Midbrain (tissue), 1 donor: ENCODE results near the gene PLCG2.
"Not testable (repeated sequence)": the region's sequence is repeated elsewhere in the genome, so short reads cannot be mapped to it uniquely, and the experiment has no call there.

Experiments used
- DNase-seq: peaks from one replicate; lab custom pipeline; 2025; lab: John Stamatoyannopoulos, UW

The PLCG2 gene

DNA sequence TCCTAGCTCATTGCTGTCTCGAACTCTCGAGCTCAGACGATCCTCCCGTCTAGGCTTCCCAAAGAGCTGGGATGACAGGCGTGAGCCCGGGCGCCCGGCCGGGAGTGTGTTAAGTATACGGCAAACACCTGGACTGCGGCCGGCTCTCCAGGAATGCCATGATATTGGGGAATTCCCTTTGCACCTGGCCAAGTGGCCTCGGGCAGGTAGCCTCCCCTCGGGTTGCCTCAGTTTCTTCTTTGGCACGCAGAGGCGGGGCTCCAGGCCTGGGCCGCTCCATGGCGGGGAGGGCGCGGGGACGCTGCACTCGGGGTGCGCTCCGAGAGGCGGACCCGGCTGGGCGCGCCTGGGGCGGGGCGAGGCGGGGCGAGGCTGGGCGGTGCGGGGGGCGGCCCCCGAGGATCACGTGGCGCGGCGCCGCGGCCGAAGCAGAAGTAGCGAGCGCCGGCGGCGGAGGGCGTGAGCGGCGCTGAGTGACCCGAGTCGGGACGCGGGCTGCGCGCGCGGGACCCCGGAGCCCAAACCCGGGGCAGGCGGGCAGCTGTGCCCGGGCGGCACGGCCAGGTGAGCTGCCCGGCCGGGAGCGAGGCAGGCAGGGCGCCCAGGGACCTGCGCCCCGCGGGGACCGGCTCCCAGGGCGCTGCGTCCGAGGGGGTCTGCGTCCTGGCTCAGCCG is at the start of gene PLCG2:
TSS of gene PLCG2 (plus strand) at position 431 of the 675 bp plus-strand sequence. CDS start 6,699 bp downstream, outside the sequence.
- DNase-seq: no peak

DNA sequence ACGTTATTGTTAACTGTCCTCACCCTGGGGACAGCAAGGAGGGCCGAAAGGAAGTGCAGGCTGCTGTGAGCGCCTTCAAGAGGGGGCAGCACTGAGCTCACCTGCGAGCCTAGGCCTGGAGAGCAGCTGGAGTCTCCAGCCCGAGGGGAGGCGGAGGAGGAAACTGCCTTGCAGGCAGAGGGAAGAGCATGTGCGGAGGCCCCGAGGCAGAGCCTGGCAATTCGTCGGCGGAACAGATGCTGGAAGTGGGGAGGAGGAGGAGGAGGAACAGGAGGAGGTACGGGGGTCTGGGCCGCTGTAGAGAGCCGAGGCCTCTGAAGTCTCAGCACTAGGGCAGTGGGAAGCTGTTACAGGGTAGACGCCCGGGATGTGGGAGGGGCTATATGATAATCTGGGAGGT is 49.6 kb upstream of the PLCG2 start:
- no peak for DNase-seq

DNA sequence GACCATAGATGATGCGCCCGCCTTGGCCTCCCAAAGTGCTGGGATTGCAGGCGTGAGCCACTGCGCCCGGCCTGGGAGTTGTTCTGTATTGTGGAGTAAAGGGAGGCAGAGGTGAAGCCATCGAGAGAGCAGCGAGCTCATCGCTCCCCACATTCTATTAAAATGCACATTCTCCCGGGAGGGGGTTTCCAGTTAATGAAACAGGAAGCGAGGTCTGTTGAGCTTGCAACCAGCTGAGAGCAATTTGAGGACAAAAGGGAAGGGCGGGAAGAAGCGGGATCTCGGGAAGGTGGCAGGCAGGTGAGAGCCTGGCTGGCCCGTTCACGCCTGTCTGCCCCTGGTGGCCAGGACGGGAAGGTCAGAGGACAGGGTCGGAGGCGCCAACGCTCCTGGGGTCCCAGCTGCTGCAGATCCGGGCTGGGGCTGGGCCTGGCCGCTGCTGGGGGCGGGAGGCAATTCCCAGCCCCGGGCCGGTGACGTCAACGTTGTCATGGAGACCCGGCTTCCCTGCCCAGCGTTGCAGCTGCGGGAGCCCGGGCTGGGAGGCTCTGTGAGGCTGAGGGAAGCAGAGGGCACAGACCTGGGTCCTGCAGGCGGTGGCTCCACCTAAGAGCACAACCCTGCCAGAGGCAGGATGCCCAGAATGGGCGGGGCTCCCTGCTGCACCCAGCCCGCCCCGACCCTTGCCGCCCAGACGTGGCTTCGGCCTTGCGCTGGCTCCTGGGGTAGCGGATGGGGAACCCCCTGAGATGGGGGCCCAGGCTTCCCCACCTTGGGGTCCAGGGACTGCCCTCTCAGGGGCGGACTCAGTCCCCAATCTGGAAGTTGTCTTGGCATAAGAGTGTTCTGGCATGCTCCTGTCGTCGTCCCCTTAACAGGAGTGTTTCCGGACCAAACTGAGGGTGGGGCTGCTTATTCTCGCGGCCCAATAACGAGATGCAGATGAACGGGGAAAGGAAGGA is 48.7 kb upstream of the PLCG2 start:
- DNase-seq: peak; percentile 82

DNA sequence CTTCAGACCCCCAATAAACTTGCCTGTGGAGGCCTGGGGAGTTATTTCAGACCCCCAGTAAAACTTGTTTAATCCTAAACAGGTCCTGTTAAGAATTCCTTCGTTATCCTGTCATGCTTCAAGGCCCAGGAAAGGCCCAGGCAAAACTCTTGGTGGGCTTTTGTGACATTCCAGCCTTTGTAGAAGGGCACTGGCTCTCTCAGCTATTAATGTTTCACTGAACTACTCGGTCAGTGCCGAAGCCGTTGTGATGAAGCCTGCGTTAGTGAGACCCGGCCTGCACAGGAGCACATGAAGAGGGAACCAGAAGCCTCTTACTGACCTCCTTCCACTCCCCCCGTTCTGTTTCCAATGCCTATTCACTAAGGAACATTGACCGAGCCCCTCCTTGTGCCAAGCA is 47.4 kb upstream of the PLCG2 start:
- DNase-seq: no peak

DNA sequence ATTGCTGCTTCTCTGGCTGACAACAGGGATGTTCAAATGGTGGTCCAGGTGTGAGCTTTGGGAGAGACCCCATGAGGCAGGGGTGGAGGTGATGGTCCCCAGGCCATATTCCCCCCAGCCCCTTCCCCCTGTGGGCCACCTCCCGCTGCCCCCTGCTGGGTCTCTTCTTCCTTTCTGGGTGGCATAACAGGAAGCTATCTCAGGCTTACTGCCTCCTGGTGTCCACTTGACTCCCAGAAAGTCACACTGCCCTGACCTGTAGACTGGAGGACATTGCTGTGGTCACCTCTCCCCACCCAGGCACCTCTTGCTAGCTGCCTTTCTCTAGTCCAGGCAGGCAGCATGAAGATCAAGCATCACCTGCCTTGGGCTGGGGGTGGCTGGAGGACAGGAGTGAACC is 46.4 kb upstream of the PLCG2 start:
- no peak for DNase-seq

DNA sequence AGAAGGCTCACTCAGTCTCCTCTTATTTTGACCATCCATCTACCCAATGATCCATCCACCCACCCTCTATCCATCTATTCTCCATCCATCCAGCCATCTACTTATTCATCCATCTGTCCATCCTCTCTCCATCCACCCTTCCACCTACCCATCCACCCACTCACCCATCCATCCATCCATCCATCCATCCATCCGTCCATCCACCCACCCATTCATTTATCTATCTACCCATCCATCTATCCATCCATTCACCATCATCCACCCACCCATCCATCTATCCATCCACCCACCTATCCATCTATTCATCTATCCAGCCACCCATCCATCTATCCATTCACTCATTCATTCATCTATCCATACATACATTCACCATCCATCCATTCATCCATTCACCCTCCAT is 45.8 kb upstream of the PLCG2 start:
- no peak for DNase-seq

DNA sequence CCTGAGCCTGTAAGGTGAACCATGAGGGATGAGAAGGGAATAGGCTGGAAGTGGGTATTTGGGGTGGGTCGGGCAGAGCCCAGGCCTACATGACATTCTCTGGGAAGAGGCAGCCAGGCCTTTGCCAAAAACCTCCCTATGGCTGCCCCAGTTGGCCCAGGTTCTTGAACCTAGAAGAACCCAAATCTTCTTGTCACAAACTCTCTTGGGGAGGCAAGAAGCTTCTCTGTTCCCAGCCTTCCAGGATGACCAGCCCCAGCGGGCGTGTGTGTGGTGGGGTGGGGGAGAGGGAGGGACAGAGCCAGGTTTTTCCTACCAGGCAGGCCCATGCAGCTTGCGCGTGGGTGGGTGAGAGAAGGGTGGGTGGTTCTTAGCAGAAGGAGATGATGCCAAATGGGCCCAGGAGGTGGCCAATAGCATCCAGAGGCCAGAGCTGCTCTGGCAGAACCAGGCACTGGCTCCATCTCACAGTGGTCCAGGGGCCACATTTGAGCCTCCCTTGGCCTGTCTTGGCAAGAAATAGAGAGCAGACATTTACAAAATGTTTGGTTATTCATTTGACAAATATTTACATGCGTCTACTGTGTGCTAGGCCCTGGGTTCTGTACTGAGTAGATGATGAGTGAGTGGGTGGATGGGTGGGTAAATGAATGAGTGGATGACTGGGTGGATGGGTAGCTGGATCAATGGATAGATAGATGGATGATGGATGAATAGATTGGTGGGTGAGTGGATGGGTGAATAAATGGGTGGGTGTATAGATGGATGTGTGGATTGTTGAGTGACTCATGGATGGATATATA is 44.3 kb upstream of the PLCG2 start:
- DNase-seq: no peak

DNA sequence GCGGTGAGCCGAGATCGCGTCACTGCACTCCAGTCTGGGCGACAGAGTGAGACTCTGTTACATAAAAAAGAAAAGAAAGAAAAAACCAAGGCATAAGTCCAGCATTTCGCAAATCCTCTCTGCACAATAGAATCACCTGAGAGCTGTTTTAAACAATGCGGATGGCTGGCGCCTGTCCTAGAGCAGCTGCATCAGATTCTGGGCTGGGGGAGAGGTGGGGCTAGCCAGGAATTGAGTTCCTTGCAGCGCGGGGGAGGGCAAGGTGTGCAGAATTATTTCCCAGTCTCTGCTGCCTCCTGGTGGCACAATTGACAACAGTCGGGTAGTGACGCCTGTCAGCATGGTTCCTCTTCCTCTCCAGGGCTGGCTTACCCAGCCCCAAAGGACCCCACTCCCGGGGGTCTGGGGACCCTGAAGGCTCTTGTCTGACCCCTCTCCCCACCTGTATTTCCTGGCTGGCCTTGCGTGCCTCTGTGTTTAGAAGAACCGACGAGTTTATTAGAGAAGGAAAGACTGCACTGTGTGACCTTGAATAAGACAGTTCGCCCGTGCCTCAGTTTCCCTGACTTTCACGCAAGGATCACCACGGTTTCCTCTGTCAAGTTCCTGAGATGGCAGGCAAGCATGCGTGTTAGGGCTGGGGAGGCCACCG is 41.1 kb upstream of the PLCG2 start:
- peak; percentile 79 for DNase-seq

DNA sequence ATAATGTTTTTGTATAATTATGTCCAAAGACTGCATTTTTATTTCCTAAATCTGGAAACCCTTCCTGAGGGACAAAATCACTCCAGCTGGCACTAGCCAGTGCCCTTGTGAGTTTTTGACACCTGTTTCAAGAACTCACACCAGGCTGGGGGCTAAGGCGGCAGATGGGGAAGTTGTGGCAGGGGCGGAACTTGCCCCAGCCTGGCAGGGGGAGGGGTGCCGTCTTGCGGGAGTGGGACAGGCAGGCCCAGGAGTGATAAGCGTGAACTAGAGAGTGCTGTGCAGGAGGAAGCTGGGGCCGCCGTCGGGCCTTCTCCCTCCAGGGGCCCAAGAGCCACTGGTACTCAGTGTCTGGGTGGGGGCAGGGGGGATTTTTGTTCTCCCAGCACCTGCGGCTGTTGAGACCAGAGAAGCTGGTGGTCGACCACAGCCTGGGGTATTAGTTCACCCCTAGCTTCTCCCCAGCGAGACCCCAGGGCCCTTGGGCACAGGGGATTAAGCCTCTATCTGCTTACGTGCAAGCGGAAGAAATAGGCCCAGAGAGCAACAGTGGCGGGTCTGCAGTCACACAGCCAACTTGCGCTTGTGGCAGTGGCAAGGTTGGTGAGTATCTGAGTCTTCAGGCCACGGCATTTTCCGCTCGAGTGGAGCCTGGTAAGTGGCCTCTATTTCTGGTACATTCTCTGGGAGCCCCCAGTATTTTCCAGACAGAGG is 40.2 kb upstream of the PLCG2 start:
- peak; percentile 9 for DNase-seq

DNA sequence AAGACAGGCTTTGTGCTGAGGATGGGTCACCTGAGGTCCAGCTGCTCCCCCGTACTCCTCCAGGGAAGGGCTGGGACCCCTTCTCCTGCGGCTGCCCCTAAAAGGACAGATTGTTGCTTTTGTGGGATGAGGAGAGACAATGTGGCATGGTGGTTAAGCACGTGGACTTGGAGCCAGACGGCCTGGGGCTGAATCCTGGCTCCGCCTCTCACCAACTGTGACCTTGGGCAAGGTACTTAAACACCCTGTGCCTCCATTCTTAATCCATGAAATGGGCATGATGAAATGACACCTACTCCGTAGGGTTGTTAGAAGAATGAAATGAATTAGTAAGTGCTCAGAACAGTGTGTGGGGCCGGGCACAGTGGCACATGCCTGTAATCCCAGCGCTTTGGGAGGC is 39.6 kb upstream of the PLCG2 start:
- DNase-seq: no peak

DNA sequence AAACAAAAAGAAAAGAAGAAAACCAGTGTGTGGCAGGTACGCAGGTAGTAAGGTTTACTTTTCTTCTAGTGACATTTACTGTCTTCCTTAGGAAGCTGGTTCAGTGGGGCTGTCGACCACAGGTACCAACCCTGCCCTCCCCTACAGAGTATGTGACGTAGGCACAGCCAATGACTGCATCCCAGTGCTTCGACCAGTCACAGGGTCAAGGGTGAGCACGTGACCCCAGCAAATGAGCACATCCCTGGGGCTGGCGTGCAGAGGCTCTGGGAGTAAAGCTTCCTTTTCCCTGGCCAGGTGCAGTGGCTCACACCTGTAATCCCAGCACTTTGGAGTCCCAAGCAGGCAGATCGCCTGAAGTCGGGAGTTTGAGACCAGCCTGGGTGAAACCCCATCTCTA is 38.9 kb upstream of the PLCG2 start:
- DNase-seq: no peak

DNA sequence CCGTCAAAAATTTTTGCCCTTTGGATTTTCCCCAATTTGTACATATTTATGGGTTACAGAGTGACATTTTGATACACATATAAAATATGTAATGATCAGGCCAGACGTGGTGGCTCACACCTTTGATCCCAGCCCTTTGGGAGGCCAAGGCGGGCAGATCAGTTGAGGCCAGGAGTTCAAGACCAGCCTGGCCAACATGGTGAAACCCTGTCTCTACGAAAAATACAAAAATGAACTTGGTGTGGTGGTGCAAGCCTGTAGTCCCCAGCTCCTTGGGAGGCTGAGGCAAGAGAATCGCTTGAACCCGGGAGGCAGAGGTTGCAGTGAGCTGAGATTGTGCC is 37.7 kb upstream of the PLCG2 start:
- DNase-seq: not testable (repeated sequence)

DNA sequence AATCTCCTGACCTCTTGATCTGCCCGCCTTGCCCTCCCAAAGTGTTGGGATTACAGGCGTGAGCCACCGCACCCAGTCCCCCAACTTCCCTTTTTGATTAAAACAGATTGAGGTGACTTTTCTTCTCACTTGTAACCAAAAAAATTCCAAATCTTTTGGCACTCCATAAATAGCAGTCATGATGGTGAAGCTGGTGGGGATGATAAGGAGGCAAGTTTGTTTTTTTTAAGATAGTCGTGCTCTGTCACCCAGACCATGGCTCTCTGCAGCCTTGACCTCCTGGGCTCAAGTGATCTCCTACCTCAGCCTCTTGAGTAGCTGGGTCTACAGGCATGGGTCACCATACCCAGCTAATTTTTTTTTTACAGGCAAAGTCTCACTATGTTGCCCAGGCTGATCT is 34.7 kb upstream of the PLCG2 start:
- no peak for DNase-seq

DNA sequence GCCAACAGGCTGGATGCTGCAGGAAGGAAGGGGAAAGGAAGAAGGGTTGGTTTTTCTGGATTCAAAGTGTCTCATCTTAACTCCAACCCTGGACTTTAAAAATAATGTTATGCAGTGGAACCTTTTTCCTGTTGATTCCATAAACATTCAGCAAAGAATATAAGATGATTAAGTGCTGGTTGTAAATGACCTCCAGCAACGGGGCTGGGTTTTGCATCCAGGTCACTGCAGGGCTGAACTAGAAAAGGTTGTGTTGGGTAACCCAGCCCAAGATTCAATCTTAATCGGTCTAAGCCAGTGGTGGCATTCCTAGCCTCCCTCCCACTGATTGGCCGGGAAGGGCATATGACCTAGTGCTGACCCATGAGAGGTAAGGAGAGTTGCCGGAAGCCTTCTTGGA is 34.2 kb upstream of the PLCG2 start:
- no peak for DNase-seq

DNA sequence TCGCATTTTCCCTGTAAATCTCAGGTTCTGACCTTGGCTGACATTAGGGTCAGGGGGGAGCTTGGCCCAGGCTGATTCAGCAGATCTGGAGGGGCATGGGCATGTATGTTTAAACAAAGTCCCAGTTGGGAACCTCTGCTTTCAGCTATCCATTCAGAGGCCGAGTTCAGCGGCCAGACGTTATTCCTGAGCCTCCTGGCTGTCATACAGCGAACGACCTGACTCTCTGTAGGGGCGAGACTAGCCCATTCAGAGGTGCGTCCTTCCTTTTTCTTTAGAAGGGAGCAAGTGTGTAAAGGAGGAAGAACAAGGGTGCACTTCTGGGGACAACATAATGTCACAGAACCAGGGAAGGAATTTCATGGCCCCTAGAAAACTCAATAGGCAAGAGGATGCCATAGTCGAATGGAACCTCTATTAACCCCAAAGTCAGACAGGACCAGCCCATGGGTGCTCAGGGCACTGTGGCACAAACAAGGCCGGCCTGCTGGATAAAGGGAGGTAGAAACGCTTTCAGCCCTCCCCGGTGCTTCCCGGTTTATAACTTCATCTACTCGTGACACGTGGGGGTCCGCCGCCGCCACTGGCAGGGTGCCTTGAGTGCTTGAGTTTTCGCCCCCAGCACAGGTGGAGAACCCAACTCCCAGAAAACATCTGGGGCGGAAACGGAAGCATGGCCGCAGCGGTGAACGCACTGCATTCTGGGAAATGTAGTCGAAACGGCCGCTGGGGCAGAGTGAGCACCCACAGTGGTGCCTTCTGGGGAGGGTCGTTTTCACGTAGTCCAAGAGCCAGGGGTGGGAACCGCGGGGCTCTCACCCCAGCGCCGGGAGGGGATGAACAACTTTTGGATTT is 33.2 kb upstream of the PLCG2 start:
- peak; percentile 68 for DNase-seq

DNA sequence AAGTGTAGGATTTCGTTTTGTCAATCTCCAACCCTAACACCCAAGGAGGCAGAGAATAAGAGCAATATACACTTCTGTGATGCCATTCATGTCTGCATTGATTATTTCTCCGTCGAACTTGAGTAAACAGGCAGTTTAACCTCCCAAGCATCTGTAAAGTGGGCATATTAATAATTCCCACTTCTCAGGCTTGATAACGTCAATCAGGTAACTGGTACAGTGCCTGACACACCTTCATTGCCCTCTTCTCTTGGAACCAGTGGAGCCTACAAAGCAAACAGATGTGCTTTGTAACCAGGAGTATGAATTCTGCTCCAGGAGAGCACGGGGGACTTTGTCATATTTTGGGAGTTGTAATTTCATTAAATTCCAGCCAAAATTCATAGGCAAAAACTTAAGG is 32.5 kb upstream of the PLCG2 start:
- no peak for DNase-seq

DNA sequence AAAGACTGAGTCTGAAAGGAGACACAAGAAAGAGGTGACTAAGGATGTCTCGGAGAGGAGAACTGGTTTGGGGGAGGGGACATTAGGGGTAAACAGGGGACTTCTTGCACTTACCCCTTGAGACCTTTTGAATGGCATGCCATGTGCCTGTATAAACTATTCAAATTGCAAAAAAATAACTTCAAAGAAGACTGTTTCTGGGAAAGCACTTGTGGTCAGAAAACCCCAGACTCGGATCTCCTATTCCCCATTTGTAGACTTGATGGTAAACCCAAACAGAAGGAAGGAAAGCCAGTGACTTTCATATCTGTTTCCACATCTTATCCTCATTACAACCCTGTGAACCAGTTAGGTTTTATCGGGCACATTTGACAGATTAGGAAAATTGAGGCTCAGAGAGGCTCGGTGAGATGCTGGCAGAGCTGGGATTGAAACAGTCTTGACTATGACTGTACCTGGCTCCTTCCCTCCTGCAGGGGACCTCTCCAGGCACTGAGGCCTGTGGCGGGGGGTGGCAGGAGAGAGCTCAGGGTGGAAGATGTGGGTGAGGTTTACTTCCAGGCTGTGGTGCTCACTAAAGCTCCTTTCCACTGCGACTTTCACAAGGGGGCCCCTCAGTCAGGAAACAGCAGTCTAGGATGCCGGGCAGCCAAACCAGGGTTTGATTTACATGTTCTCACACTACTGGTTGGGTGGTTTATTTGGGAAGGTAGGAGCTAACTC is 30.5 kb upstream of the PLCG2 start:
- no peak for DNase-seq

DNA sequence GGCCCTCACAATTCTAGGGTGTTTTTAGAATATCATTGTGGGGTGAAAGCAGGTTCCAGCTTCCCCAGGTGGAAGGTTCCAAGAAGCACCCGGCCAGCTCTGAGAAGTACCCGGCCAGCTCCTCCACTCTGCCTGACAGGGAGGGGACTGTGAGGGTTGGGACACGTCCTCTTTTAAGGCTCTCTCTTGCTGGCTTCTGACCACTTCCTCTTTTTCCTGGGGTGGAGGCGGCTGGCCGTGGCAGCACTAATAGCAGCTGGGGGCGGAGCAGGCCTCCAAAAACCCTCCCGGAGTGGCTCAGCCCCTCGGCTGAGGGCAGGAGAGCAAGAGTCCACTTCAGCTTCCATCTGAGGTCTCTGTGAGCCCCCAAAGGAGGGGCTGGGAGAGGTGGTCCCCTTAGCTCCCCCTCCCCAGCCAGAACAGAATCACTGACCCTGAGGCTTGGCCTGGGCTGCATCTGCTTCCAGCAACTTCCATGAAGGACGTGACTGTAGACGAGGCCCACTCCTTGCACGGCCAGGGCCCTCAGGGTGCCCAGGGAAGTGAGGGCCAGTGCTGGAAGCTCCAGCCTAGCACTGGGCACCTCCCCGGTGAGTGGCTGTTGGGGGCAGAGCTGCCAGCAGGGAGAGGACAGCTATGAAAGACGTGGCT is 26.7 kb upstream of the PLCG2 start:
- no peak for DNase-seq

DNA sequence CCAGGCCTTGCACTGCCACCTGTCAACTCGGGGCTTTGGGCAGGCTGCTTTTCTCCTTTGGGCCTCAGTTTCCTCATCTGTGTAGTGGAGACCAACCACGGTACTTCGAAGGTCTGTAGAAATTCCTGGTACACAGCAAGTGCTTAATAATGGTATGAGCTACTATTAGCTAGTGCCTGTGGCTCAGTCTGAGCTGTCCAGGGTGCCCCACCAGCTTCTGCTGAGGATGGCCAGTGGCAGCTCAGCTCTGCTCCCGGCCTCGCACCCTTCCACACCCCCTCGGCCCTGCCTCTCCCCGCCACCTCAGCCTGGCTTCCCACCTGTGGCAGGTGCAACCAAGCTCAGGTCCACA is 26.2 kb upstream of the PLCG2 start:
- DNase-seq: no peak
